ENCODE measurements around the gene LZTS2.

Gene LZTS2

DNA sequence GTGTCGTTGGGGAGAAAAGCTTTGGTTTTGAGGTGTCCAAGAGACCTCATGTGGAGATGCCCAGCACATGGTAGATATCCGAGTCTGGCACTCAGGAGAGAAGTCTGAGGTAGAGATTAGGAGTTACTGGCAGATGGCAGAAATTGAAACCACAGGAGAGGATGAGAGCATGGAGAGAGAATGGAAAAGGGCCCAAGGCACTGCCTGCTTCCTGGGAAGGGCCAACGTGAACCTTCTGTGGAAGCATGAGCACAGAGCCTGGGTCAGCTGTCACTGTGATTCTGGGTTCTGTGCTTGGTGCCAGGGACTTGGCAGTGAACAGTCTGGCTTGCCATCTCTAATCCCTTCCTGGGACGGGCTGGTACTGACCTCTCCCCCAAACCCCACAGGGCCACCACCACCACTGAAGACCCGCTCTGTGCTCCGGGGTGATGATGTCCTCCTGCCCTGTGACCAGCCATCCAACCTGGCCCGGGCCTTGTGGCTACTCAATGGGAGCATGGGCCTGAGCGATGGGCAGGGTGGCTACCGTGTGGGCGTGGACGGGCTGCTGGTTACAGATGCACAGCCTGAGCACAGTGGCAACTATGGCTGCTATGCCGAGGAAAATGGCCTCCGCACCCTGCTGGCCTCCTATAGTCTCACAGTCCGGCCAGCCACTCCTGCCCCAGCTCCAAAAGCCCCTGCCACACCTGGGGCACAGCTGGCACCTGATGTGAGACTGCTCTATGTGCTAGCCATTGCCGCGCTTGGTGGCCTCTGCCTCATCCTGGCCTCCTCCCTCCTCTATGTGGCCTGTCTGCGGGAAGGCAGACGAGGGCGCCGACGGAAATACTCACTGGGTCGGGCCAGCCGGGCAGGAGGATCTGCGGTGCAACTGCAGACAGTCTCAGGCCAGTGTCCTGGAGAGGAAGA, 16.4 kb upstream of the LZTS2 start:
- no peak for TF ChIP-seq SPI1 (IDR thresholded peaks at IDR 0.05; ENCODE audit: borderline replicate concordance, low read depth)
- TF ChIP-seq, protein P1, sequence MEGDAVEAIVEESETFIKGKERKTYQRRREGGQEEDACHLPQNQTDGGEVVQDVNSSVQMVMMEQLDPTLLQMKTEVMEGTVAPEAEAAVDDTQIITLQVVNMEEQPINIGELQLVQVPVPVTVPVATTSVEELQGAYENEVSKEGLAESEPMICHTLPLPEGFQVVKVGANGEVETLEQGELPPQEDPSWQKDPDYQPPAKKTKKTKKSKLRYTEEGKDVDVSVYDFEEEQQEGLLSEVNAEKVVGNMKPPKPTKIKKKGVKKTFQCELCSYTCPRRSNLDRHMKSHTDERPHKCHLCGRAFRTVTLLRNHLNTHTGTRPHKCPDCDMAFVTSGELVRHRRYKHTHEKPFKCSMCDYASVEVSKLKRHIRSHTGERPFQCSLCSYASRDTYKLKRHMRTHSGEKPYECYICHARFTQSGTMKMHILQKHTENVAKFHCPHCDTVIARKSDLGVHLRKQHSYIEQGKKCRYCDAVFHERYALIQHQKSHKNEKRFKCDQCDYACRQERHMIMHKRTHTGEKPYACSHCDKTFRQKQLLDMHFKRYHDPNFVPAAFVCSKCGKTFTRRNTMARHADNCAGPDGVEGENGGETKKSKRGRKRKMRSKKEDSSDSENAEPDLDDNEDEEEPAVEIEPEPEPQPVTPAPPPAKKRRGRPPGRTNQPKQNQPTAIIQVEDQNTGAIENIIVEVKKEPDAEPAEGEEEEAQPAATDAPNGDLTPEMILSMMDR (IDR thresholded peaks at IDR 0.05; ENCODE audit: insufficient read depth, low read length), result no peak
- TF ChIP-seq GABPA (IDR thresholded peaks at IDR 0.05; ENCODE audit: low read depth), result no peak
- TF ChIP-seq POLR2AphosphoS5 (IDR thresholded peaks at IDR 0.05; ENCODE audit: low read depth), result no peak
- no peak for DNase-seq (ENCODE audit: low read depth in 1 of 2, low spot score in 1 of 2)
- Histone ChIP-seq H3K27ac (replicated peaks) (no peak overlapping the region), H3K4me3 (replicated peaks; ENCODE audit: insufficient read depth, low read length) (no peak overlapping the region), H3K27me3 (ENCODE audit: insufficient read depth, poor library complexity, severe bottlenecking) (no peaks in the 10 kb centered on the region)

DNA sequence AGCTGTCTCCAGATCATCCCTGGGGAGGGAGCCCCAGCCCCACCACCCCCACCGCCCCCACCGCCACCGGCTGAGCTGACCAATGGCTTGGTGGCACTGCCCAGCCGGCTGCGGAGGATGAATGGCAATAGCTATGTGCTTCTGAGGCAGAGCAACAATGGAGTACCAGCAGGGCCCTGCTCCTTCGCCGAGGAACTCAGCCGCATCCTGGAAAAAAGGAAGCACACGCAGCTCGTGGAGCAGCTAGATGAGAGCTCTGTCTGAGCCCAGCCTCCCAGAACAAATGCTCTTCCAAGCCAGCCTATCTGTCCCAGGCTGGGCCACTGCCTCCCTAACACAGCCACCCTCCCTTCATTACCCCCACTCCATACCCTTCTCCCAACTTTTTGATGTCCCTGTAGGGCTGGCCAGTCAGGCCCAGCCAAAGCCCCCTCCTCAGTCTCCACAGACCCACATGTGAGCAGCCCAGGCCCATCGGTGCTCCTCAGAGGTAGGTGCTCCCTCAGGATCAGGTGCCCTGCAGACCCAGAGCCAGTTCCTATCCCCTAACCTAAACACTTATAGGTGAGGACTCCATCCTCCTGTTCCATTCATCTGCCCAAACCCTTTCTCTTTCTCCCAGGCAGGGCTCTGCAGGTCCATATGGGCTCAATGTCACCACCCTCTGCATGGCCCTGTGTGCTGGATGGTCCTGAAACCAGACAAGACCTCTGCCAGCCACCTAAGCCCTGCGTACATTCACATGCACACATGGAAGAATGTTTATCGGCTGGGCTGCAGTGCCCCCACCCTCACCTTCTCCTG, 15.5 kb upstream of the LZTS2 start:
- TF ChIP-seq, protein P1 (IDR thresholded peaks at IDR 0.05; ENCODE audit: insufficient read depth, low read length), result no peak
- no peak for TF ChIP-seq GABPA (IDR thresholded peaks at IDR 0.05; ENCODE audit: low read depth)
- TF ChIP-seq, protein P2, sequence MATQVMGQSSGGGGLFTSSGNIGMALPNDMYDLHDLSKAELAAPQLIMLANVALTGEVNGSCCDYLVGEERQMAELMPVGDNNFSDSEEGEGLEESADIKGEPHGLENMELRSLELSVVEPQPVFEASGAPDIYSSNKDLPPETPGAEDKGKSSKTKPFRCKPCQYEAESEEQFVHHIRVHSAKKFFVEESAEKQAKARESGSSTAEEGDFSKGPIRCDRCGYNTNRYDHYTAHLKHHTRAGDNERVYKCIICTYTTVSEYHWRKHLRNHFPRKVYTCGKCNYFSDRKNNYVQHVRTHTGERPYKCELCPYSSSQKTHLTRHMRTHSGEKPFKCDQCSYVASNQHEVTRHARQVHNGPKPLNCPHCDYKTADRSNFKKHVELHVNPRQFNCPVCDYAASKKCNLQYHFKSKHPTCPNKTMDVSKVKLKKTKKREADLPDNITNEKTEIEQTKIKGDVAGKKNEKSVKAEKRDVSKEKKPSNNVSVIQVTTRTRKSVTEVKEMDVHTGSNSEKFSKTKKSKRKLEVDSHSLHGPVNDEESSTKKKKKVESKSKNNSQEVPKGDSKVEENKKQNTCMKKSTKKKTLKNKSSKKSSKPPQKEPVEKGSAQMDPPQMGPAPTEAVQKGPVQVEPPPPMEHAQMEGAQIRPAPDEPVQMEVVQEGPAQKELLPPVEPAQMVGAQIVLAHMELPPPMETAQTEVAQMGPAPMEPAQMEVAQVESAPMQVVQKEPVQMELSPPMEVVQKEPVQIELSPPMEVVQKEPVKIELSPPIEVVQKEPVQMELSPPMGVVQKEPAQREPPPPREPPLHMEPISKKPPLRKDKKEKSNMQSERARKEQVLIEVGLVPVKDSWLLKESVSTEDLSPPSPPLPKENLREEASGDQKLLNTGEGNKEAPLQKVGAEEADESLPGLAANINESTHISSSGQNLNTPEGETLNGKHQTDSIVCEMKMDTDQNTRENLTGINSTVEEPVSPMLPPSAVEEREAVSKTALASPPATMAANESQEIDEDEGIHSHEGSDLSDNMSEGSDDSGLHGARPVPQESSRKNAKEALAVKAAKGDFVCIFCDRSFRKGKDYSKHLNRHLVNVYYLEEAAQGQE (IDR thresholded peaks at IDR 0.05; ENCODE audit: insufficient replicate concordance, low read depth), result no peak
- TF ChIP-seq POLR2AphosphoS5 (IDR thresholded peaks at IDR 0.05; ENCODE audit: low read depth), result no peak
- TF ChIP-seq SPI1 (IDR thresholded peaks at IDR 0.05; ENCODE audit: borderline replicate concordance, low read depth), result no peak
- no peak overlapping the region for H3K27ac ChIP-seq (replicated peaks)
- no peak for DNase-seq (ENCODE audit: low read depth in 1 of 2, low spot score in 1 of 2)
- H3K4me3 ChIP-seq (replicated peaks; ENCODE audit: insufficient read depth, low read length), result no peak overlapping the region
- no peaks in the 10 kb centered on the region for H3K27me3 ChIP-seq (ENCODE audit: insufficient read depth, poor library complexity, severe bottlenecking)

DNA sequence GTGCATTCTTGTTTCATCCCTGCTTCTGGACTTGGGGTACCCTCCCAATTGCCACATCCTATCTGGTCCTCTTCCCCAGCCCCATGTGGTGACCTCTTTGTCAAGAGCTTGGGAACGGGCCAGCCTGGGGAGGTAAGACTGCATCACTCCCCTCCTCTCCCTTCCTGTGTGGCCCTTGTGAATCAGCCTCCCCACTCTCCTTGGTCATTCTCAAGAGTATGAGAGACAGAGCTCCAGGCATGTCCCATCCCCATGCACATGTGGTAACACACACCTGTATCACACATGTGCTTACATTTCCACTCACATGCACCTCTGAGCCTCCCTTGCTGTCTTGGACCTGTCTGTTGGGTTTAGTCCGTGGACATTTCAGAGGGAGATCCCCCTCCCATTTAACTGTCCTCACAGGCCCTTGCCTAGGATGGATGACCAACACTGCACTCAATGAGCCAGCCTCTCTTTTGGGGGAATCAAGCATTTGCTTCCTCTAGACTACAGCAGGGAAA, 14.9 kb upstream of the LZTS2 start:
- Histone ChIP-seq H3K27ac (replicated peaks) (no peak overlapping the region), H3K27me3 (ENCODE audit: insufficient read depth, poor library complexity, severe bottlenecking) (no peaks in the 10 kb centered on the region), H3K4me3 (replicated peaks; ENCODE audit: insufficient read depth, low read length) (no peak overlapping the region)
- TF ChIP-seq GABPA (IDR thresholded peaks at IDR 0.05; ENCODE audit: low read depth) (no peak), POLR2AphosphoS5 (IDR thresholded peaks at IDR 0.05; ENCODE audit: low read depth) (no peak), SPI1 (IDR thresholded peaks at IDR 0.05; ENCODE audit: borderline replicate concordance, low read depth) (no peak)
- TF ChIP-seq, protein P2 (IDR thresholded peaks at IDR 0.05; ENCODE audit: insufficient replicate concordance, low read depth), result no peak
- TF ChIP-seq, protein P1 (IDR thresholded peaks at IDR 0.05; ENCODE audit: insufficient read depth, low read length), result no peak
- no peak for DNase-seq (ENCODE audit: low read depth in 1 of 2, low spot score in 1 of 2)
